Body of pancreas (tissue), 4 donors: ENCODE data around the gene RNF149.

Experiments
- CTCF ChIP-seq, 7 experiments: fragments of 450-650 bp in 4 of 7; fragments of 200-600 bp in 3 of 7; sonication (generic) in 3 of 7; IDR thresholded peaks; one replicate each; pipeline ENCODE4 v1.5.1; 2016 to 2019; ENCODE audit warnings: antibody characterized with exemption in 7 of 7
- POLR2A ChIP-seq, 3 donors: fragments of 450-650 bp; IDR thresholded peaks; one replicate each; pipeline ENCODE4 v1.6.1; 2016; ENCODE audit warnings: antibody characterized with exemption in 3 of 3, mild to moderate bottlenecking in 2 of 3

- no peak for TF ChIP-seq CTCF (IDR thresholded peaks at IDR 0.05)
- TF ChIP-seq POLR2A (IDR thresholded peaks at IDR 0.05), result no peak
These were observed 34.1 kb upstream of the RNF149 start for GRCh38 chr2:101342625-101343008.
